ENCODE results near the gene PLEKHH1. TPM values are rescaled to one million over a fixed set of nuclear protein-coding genes. Genes with fewer than 3 reads are reported as not detected.

Gene PLEKHH1
- total RNA-seq, 1 experiment from 2014 or later, result 32.4 TPM

GRCh38 chr14:67633451-67634147, 100.5 kb downstream of the PLEKHH1 start:
- Mint-ChIP-seq H3K27me3 (ENCODE audit: insufficient read depth, unreplicated experiment) (no peaks in the 10 kb centered on the region), H3K36me3 (ENCODE audit: insufficient read depth, unreplicated experiment) (no peaks in the 10 kb centered on the region), H3K4me1 (ENCODE audit: low read depth, unreplicated experiment) (no peaks in the 10 kb centered on the region), H3K27ac (ENCODE audit: unreplicated experiment) (no peak overlapping the region), H3K9me3 (ENCODE audit: unreplicated experiment) (no peaks in the 10 kb centered on the region), H3K4me3 (ENCODE audit: unreplicated experiment) (no peak overlapping the region)
- DNase-seq, result no peak
- Histone ChIP-seq H3K27me3 (replicated peaks; ENCODE audit: control insufficient read depth, insufficient read depth, low read length) (no peaks in the 10 kb centered on the region), H3K9me3 (no peaks in the 10 kb centered on the region), H3K36me3 (ENCODE audit: control insufficient read depth, insufficient read depth, low read length) (no peaks in the 10 kb centered on the region), H3K4me1 (no peaks in the 10 kb centered on the region), H3K4me3 (ENCODE audit: low read depth, low read length) (no peak overlapping the region)
- CTCF ChIA-PET, result no interaction called here
- POLR2A ChIA-PET, result no interaction called here
- no TSS peak for BruUV-seq (replicated peaks)
- intact Hi-C loops (cut with micrococcal nuclease; ENCODE audit: unreplicated experiment), result no loop called here
- TF ChIP-seq, protein P1, sequence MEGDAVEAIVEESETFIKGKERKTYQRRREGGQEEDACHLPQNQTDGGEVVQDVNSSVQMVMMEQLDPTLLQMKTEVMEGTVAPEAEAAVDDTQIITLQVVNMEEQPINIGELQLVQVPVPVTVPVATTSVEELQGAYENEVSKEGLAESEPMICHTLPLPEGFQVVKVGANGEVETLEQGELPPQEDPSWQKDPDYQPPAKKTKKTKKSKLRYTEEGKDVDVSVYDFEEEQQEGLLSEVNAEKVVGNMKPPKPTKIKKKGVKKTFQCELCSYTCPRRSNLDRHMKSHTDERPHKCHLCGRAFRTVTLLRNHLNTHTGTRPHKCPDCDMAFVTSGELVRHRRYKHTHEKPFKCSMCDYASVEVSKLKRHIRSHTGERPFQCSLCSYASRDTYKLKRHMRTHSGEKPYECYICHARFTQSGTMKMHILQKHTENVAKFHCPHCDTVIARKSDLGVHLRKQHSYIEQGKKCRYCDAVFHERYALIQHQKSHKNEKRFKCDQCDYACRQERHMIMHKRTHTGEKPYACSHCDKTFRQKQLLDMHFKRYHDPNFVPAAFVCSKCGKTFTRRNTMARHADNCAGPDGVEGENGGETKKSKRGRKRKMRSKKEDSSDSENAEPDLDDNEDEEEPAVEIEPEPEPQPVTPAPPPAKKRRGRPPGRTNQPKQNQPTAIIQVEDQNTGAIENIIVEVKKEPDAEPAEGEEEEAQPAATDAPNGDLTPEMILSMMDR (IDR thresholded peaks at IDR 0.05; ENCODE audit: insufficient read depth in 1 of 2, low read depth in 1 of 2, low read length in 1 of 2, severe bottlenecking in 1 of 2, unreplicated experiment in 1 of 2), result no peak

DNA sequence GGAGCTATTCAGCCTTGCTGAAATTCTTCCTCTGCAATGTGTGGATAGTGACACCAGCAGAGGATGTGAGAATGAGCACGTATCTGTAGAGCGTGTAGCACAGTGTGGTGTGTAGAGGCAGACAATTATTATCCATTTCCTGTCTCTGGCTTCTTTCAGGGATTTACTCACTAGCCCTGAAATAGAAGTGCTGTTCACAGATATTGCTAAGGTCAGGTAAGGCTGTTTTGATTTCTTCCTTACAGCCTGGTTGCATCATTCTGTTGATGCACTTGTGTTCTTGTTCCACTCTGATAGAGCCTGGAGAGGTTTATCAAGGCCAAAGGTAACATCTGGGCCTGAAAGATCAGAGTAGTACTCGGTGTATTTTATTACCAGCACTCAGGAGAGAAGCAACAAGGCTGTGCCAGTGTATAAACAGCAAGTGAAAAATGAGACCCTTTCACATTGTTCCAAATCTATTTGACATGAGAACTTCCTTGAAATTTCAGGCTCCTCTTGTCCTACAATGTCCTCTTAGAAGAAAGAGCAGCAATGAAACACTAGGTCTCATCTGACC, 103.3 kb downstream of the PLEKHH1 start:
- Mint-ChIP-seq H3K4me3 (ENCODE audit: unreplicated experiment) (no peak overlapping the region), H3K27ac (ENCODE audit: unreplicated experiment) (no peak overlapping the region), H3K9me3 (ENCODE audit: unreplicated experiment) (no peaks in the 10 kb centered on the region), H3K4me1 (ENCODE audit: low read depth, unreplicated experiment) (no peaks in the 10 kb centered on the region), H3K27me3 (ENCODE audit: insufficient read depth, unreplicated experiment) (no peaks in the 10 kb centered on the region), H3K36me3 (ENCODE audit: insufficient read depth, unreplicated experiment) (peaks cover 6% of the 10 kb centered on the region)
- no peaks in the 10 kb centered on the region for H3K36me3 ChIP-seq (ENCODE audit: control insufficient read depth, insufficient read depth, low read length)
- intact Hi-C loops (cut with micrococcal nuclease; ENCODE audit: unreplicated experiment), result no loop called here
- TF ChIP-seq, protein P1 (IDR thresholded peaks at IDR 0.05; ENCODE audit: insufficient read depth in 1 of 2, low read depth in 1 of 2, low read length in 1 of 2, severe bottlenecking in 1 of 2, unreplicated experiment in 1 of 2), result no peak
- no peak overlapping the region for H3K4me3 ChIP-seq (ENCODE audit: low read depth, low read length)
- ChIA-PET CTCF (interaction anchor here (1.0 kb wide), 1 partner anchor 68 kb away, joined by 3 read pairs; no protein-coding TSS in a partner anchor), POLR2A (no interaction called here)
- no peak for DNase-seq
- no peaks in the 10 kb centered on the region for H3K4me1 ChIP-seq
- H3K27me3 ChIP-seq (replicated peaks; ENCODE audit: control insufficient read depth, insufficient read depth, low read length), result no peaks in the 10 kb centered on the region
- H3K9me3 ChIP-seq, result no peaks in the 10 kb centered on the region
- no TSS peak for BruUV-seq (replicated peaks)

DNA sequence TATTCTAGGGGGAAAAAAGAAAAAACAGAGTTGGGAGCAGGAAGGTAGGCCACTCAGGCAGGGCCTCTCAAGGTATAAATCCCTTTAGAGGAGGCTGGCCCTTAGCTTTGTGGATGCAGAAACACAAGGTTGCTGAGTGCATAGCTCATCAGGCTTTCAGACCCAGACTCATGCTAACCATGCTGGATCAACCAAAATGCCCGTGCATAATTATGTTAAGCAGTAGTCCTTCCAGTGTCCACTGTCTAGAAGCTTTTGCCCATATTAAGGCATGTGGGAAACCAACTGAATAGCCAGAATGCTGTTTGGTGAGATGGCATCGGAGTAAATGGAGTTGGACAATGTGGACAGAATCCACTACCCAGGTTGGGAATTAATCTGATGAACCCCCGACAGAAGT, 105.6 kb downstream of the PLEKHH1 start:
- no peaks in the 10 kb centered on the region for H3K27me3 Mint-ChIP-seq (ENCODE audit: insufficient read depth, unreplicated experiment)
- intact Hi-C loops (cut with micrococcal nuclease; ENCODE audit: unreplicated experiment), result no loop called here
- Histone ChIP-seq H3K9me3 (no peaks in the 10 kb centered on the region), H3K36me3 (ENCODE audit: control insufficient read depth, insufficient read depth, low read length) (no peaks in the 10 kb centered on the region), H3K4me1 (no peaks in the 10 kb centered on the region), H3K4me3 (ENCODE audit: low read depth, low read length) (no peak overlapping the region), H3K27me3 (replicated peaks; ENCODE audit: control insufficient read depth, insufficient read depth, low read length) (no peaks in the 10 kb centered on the region)
- H3K9me3 Mint-ChIP-seq (ENCODE audit: unreplicated experiment), result no peaks in the 10 kb centered on the region
- ChIA-PET CTCF (no interaction called here), POLR2A (no interaction called here)
- peaks cover 6% of the 10 kb centered on the region for H3K36me3 Mint-ChIP-seq (ENCODE audit: insufficient read depth, unreplicated experiment)
- no peaks in the 10 kb centered on the region for H3K4me1 Mint-ChIP-seq (ENCODE audit: low read depth, unreplicated experiment)
- H3K4me3 Mint-ChIP-seq (ENCODE audit: unreplicated experiment), result no peak overlapping the region
- DNase-seq, result no peak
- TF ChIP-seq, protein P1 (IDR thresholded peaks at IDR 0.05; ENCODE audit: insufficient read depth in 1 of 2, low read depth in 1 of 2, low read length in 1 of 2, severe bottlenecking in 1 of 2, unreplicated experiment in 1 of 2), result no peak
- no peak overlapping the region for H3K27ac Mint-ChIP-seq (ENCODE audit: unreplicated experiment)
- BruUV-seq (replicated peaks), result no TSS peak

Other genes starting within 250 kb of the PLEKHH1 start
- gene ATP6V1D, start 173.5 kb upstream of the PLEKHH1 start, total RNA-seq (2022), result 60.0 and 77.4 TPM in 2 replicates
- gene EIF2S1, start 173.0 kb upstream of the PLEKHH1 start, total RNA-seq (2022), result 144 and 156 TPM in 2 replicates
- 35.2 and 36.5 TPM in 2 replicates for gene PLEK2, start 121.1 kb upstream of the PLEKHH1 start, total RNA-seq (2022)
- gene TMEM229B, start 44.6 kb upstream of the PLEKHH1 start, total RNA-seq (2022), result 0.19 TPM in 1 of 2 replicates, not detected in the other
- 16.9 and 20.4 TPM in 2 replicates for gene PIGH, start 67.0 kb downstream of the PLEKHH1 start, total RNA-seq (2022)
- 22.6 and 22.8 TPM in 2 replicates for gene ARG2, start 86.6 kb downstream of the PLEKHH1 start, total RNA-seq (2022)
- gene VTI1B, start 141.3 kb downstream of the PLEKHH1 start, total RNA-seq (2022), result 102 and 117 TPM in 2 replicates
- gene RDH11, start 162.5 kb downstream of the PLEKHH1 start, total RNA-seq (2022), result 80.2 and 83.1 TPM in 2 replicates
- gene RDH12, start 168.6 kb downstream of the PLEKHH1 start, total RNA-seq (2022), result 0.28 TPM in 1 of 2 replicates, not detected in the other

All from Caco-2 (cell line).